ENCODE results near the gene TTYH1. TPM values are rescaled to one million over a fixed set of nuclear protein-coding genes. Genes with fewer than 3 reads are reported as not detected.
A peak's percentile ranks its signal among the peaks of the same experiment; 100 is the strongest.
"Not testable (repeated sequence)": the region's sequence is repeated elsewhere in the genome, so short reads cannot be mapped to it uniquely, and the experiment has no call there.

TTYH1 gene
- total RNA-seq, 2 experiments from 2014 or later: 0.53 to 0.68 TPM

DNA sequence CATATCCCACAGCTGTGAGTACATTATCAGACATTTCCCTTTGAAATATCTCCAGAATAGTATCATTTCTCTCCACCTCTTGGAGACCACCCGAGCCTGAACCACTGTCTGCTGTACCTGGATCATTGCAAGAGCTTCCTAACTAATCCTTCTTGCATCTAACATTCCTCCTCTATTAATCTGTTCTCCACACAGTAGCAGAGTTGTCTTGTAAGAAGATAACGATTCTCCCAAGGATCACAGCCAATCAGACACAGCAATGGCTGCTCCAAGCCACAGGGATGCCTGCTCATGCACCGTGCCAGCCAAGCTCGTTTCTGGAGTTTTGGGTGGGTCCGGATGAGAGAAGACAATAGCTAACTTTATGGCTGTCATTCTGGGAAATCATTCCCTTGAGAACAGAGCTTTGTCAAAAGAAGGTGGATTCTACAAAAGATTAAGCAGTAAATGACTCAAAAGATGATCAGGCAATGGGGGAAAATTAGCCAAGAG lies 36.0 kb upstream of the TTYH1 start:
- DNase-seq: no peak
- peaks cover 21% of the 10 kb centered on the region for H3K36me3 Mint-ChIP-seq (ENCODE audit: low read depth)
- ChIA-PET CTCF (interaction anchor here (1.5 to 1.9 kb wide), 3 partner anchors 9 to 24 kb away, joined by 5 to 14 read pairs (median 5); no protein-coding TSS in a partner anchor), POLR2A (interaction anchor here (0.7 to 2.8 kb wide), 4 partner anchors 9 to 70 kb away, joined by 3 to 23 read pairs (median 6); partner anchors contain the start of genes LAIR1 and LENG8)
- H3K4me1 Mint-ChIP-seq: peaks cover 65% of the 10 kb centered on the region
- H3K9me3 Mint-ChIP-seq: peaks cover 8% of the 10 kb centered on the region
- no peak overlapping the region for H3K27ac Mint-ChIP-seq
- peaks cover 41% of the 10 kb centered on the region for H3K27me3 Mint-ChIP-seq
- H3K4me3 Mint-ChIP-seq: no peak overlapping the region

DNA sequence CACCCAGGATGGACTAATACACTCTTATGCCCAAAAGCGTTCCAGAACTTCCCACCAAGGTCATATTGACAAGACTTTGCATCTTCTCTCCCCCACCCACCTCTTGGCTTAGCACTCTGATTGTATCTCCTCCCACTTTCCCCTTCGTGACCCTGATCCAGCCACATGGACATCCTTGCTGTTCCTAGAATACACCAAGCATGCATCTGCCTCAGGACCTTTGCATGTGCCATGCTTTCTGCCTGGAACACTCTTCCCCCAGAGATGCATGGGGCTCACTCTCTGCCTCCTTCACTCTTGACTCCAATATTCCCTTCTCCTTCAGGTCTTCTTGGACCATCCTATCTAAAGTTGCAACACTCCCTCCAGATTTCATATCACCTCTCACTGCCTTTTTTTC lies 34.4 kb upstream of the TTYH1 start:
- H3K4me3 Mint-ChIP-seq: no peak overlapping the region
- peaks cover 42% of the 10 kb centered on the region for H3K27me3 Mint-ChIP-seq
- CTCF ChIA-PET: no interaction called here
- POLR2A ChIA-PET: no interaction called here
- H3K4me1 Mint-ChIP-seq: peaks cover 56% of the 10 kb centered on the region
- H3K9me3 Mint-ChIP-seq: peaks cover 8% of the 10 kb centered on the region
- no peak for DNase-seq
- H3K36me3 Mint-ChIP-seq (ENCODE audit: low read depth): peaks cover 19% of the 10 kb centered on the region
- H3K27ac Mint-ChIP-seq: no peak overlapping the region

DNA sequence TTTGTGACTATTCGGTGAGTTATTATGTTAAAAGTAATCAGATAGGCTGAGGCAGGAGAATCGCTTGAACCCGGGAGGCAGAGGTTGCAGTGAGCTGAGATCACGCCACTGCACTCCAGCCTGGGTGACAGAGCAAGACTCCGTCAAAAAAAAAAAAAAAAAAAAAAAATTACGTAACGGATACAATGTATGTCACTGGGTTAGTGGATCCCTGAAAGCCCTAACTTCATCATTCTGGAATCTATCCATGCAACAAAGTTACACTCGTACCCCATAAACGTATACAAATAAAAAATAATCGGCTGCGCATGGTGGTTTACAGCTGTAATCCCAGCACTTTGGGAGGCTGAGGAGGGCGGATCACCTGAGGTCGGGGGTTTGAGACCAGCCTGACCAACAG lies 33.2 kb upstream of the TTYH1 start:
- Mint-ChIP-seq H3K27me3 (peaks cover 35% of the 10 kb centered on the region), H3K36me3 (ENCODE audit: low read depth) (peaks cover 16% of the 10 kb centered on the region), H3K4me1 (peaks cover 47% of the 10 kb centered on the region)
- H3K4me3 Mint-ChIP-seq, POLR2A ChIA-PET, DNase-seq, H3K27ac Mint-ChIP-seq, H3K9me3 Mint-ChIP-seq: not testable (repeated sequence)
- CTCF ChIA-PET: interaction anchor here (0.6 to 1.3 kb wide), 5 partner anchors 9 to 1251 kb away, joined by 3 to 4 read pairs (median 3); partner anchors contain the start of gene MBOAT7

DNA sequence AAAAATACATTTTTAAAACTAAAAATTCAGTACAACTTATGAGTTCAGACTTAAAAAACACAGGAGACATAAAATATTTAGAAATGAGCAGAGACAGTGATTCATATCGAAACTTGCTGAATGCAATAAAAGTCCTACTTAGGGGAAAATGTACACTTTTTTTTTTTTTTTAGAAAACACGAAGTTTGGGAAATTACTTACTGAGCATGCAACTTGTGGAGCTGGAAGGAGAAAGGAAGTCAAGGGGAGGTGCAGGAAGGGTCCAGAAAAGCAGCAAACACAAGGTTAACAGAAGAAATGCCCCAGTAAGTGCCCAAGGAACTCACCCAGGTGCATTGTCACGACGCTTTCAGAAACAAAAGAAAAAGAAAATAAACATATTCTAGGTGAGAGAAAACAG lies 31.9 kb upstream of the TTYH1 start:
- CTCF ChIA-PET: no interaction called here

DNA sequence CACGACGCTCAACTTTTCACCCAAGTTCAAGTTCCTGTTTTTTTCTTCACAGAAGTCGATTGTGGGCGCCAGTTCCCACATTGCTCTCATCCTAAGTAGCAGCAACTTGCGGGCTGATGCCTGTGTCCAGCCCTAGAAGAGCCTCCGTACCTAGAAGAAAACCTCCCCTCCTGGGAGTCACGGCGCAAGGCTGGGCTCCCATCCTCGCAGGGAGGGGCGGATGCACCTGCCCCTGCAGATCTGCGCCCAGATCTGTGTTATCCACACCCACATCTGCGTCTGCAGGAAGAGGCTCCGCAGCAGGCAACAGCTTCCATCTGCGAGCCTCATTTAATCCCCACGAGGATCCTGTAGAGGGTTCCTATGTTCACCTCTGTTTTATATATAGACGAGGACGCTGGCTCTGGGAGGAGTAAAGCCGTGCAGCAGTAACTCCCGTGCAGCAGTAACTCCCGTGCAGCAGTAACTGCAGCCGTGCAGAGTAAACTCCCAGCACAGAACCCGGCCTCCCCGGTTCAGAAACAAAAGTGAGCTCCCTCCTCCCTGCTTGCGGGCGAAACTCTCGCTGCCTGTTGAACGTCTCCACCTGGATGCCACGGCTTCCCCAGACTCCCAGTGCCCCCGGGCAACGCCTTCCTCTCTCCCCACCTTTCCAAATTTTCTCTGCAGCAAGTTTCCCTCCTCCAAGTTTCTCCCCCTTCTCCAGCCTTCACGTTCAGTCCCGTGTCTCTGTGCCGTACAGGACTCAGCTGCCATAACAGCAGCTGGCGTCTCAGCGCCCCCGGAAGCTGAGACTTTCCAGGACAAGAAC lies 27.1 kb upstream of the TTYH1 start:
- peaks cover 50% of the 10 kb centered on the region for H3K4me1 Mint-ChIP-seq
- no peaks in the 10 kb centered on the region for H3K9me3 Mint-ChIP-seq
- peaks cover 21% of the 10 kb centered on the region for H3K27me3 Mint-ChIP-seq

More for the DNA sequence above, 31.9 kb upstream of the TTYH1 start:
- POLR2A ChIA-PET: no interaction called here
- Mint-ChIP-seq H3K27me3 (peaks cover 36% of the 10 kb centered on the region), H3K4me1 (peaks cover 47% of the 10 kb centered on the region), H3K9me3 (peaks cover 8% of the 10 kb centered on the region), H3K36me3 (ENCODE audit: low read depth) (peaks cover 16% of the 10 kb centered on the region), H3K4me3 (peak overlapping the region; percentile 18), H3K27ac (peak overlapping the region; percentile 77)
- DNase-seq: no peak

DNA sequence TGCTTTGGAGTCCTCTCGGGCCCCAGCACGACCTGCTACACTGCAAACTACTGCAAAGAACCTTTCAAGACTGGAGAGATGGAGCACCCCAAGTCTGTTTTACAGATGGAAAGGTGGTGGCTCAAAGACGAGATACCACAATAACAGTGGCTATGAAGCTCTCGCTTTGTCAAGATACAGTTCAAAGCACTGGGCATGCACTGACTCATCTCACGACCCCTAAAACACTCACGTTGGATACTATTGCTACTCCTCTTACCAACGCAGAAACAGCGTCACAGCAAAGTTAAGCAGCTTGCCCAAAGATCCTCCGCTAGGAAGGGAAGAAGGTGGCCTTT lies 26.5 kb upstream of the TTYH1 start:
- Mint-ChIP-seq H3K27me3 (peaks cover 22% of the 10 kb centered on the region), H3K4me1 (peaks cover 46% of the 10 kb centered on the region), H3K4me3 (peak overlapping the region; percentile 69), H3K36me3 (ENCODE audit: low read depth) (peaks cover 5% of the 10 kb centered on the region), H3K27ac (peak overlapping the region; percentile 73), H3K9me3 (no peaks in the 10 kb centered on the region)
- DNase-seq: no peak
- ChIA-PET POLR2A (interaction anchor here (1.0 to 4.4 kb wide), 16 partner anchors 10 to 273 kb away, joined by 3 to 38 read pairs (median 5); partner anchors contain the start of genes LAIR1, LENG1, LENG8 and PRPF31), CTCF (interaction anchor here (0.6 to 5.8 kb wide), 16 partner anchors 10 to 274 kb away, joined by 3 to 153 read pairs (median 4); partner anchors contain the start of genes CNOT3, LENG8, PRPF31 and TFPT)

More for the DNA sequence above, 27.1 kb upstream of the TTYH1 start:
- H3K27ac Mint-ChIP-seq: peak overlapping the region; percentile 73
- H3K36me3 Mint-ChIP-seq (ENCODE audit: low read depth): peaks cover 8% of the 10 kb centered on the region
- CTCF ChIA-PET: interaction anchor here (0.6 to 5.8 kb wide), 16 partner anchors 9 to 273 kb away, joined by 3 to 153 read pairs (median 4); partner anchors contain the start of genes CNOT3, LENG8, PRPF31 and TFPT
- POLR2A ChIA-PET: interaction anchor here (1.0 to 4.4 kb wide), 16 partner anchors 9 to 273 kb away, joined by 3 to 38 read pairs (median 5); partner anchors contain the start of genes LAIR1, LENG1, LENG8 and PRPF31
- H3K4me3 Mint-ChIP-seq: peak overlapping the region; percentile 69
- peak; percentile 55 for DNase-seq

DNA sequence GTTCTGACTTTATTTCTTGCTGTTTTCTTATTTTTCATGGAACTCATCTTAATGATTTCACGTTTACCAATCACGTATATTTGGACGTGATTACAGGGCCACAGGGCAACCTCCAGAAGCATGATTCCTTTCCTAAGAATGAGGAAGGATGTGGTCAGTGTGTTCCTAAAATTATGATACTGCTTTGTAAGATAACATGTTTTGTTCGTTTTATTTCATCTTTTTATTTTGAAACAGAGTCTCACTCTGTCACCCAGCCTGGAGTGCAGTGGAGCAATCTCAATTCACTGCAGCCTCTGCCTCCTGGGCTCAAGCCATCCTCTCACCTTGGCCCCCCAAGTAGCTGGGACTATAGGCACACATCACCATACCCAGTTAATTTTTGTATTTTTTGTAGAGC lies 25.7 kb upstream of the TTYH1 start:
- Mint-ChIP-seq H3K27ac (peak overlapping the region; percentile 73), H3K4me3 (peak overlapping the region; percentile 69), H3K36me3 (ENCODE audit: low read depth) (peaks cover 5% of the 10 kb centered on the region), H3K9me3 (no peaks in the 10 kb centered on the region), H3K4me1 (peaks cover 46% of the 10 kb centered on the region), H3K27me3 (peaks cover 26% of the 10 kb centered on the region)
- ChIA-PET POLR2A (interaction anchor here (1.1 to 4.4 kb wide), 8 partner anchors 11 to 59 kb away, joined by 3 to 38 read pairs (median 12); partner anchors contain the start of genes LAIR1 and LENG8), CTCF (interaction anchor here (0.8 to 5.8 kb wide), 11 partner anchors 10 to 66 kb away, joined by 3 to 153 read pairs (median 5); partner anchors contain the start of genes LAIR1 and LENG8)
- no peak for DNase-seq

DNA sequence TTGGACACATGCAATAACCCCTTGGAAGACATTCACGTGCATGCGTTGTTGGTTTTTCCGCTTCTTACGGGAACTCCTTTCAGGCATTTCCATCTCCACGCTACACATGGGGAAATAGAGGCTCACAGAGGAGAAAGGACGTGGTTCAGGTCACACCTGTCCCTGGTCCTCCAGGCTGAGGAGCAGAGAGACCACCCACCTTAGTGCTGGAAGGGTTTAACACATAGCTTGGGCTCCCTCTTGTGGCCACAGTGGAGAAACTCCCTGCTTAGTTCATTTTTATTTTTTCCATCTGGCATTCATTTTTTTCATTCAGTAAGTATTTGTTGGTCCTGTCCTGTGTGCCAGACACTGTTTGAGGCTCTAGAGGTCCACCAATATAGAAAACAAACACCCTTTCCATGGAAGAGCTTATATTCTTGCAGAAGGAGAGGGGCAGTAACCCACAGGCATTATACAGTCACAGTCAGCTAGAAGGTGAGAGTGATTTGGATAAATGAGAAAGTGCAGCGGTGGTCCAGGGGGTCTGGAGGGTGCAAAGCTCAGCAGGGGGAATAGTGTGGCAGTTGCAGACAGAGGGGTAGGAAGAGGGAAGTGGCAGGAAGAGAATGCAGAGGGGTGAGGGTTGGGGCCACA lies 24.2 kb upstream of the TTYH1 start:
- H3K27me3 Mint-ChIP-seq: peaks cover 16% of the 10 kb centered on the region
- no peak overlapping the region for H3K4me3 Mint-ChIP-seq
- no peaks in the 10 kb centered on the region for H3K9me3 Mint-ChIP-seq
- no peak overlapping the region for H3K27ac Mint-ChIP-seq
- ChIA-PET CTCF (interaction anchor here (0.7 to 5.8 kb wide), 28 partner anchors 9 to 1263 kb away, joined by 3 to 153 read pairs (median 4); partner anchors contain the start of genes CNOT3, LAIR1, LENG8 and U2AF2), POLR2A (interaction anchor here (0.7 to 1.2 kb wide), 7 partner anchors 26 to 202 kb away, joined by 3 to 4 read pairs (median 3); partner anchors contain the start of genes LAIR1 and LENG8)
- peaks cover 38% of the 10 kb centered on the region for H3K4me1 Mint-ChIP-seq
- H3K36me3 Mint-ChIP-seq (ENCODE audit: low read depth): no peaks in the 10 kb centered on the region
- peak; percentile 65 for DNase-seq

DNA sequence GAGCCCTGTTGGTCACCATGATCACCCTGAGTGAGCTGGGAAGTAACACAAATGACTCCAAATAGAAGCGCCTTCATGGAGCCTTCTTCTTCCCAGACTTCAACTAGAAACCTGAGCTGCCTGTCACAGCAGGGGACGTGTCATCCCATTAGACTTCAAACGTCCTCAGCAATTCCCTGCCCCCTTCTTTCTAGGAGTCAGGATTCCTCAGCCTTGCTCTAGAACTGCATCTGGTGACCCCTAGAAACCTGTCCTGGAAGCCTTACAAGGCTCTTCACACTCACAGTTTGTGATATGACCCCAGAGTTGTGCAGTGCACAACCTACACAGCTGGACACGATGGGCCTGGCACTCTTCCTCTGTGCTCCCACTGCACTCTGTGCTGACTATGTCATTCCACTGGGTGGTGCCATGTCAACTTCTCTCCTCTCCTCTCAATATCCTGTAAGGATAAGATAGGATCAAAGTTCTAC lies 23.6 kb upstream of the TTYH1 start:
- POLR2A ChIA-PET: interaction anchor here (0.7 to 1.1 kb wide), 4 partner anchors 27 to 203 kb away, joined by 3 to 4 read pairs (median 3); partner anchors contain the start of genes LAIR1 and LENG8
- no peak overlapping the region for H3K4me3 Mint-ChIP-seq

DNA sequence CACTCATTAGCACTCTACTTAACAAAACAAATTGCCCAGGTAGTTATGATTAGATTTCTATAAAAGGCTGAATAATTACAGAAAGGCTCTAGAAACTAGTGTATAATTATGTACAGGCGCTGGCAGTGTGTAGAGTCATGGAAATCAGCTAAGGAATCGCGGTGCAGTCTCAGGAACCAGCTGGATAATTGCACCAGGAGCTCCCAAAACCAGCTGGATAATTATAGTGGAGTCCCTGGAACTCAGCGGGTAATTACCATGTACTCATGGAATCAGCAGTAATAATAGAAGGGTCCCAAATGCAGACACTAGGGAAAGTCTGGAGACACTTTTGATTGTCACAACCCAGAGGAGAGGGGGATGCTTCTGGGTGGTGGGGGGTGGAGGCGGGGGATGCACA lies 23.2 kb upstream of the TTYH1 start:
- Mint-ChIP-seq H3K36me3 (ENCODE audit: low read depth) (no peaks in the 10 kb centered on the region), H3K27ac (no peak overlapping the region), H3K4me1 (peaks cover 38% of the 10 kb centered on the region), H3K4me3 (no peak overlapping the region), H3K27me3 (peaks cover 16% of the 10 kb centered on the region), H3K9me3 (no peaks in the 10 kb centered on the region)
- DNase-seq: no peak
- ChIA-PET CTCF (interaction anchor here (0.7 to 5.8 kb wide), 16 partner anchors 14 to 255 kb away, joined by 3 to 153 read pairs (median 4); partner anchors contain the start of genes CNOT3 and LAIR1), POLR2A (interaction anchor here (0.7 kb wide), 1 partner anchor 57 kb away, joined by 3 read pairs; the partner anchor contains the start of gene LENG8)

More for the DNA sequence above, 23.6 kb upstream of the TTYH1 start:
- peaks cover 38% of the 10 kb centered on the region for H3K4me1 Mint-ChIP-seq
- no peaks in the 10 kb centered on the region for H3K9me3 Mint-ChIP-seq
- H3K27ac Mint-ChIP-seq: no peak overlapping the region
- CTCF ChIA-PET: interaction anchor here (0.7 to 5.8 kb wide), 24 partner anchors 9 to 1263 kb away, joined by 3 to 153 read pairs (median 4); partner anchors contain the start of genes CNOT3, LAIR1 and U2AF2
- DNase-seq: no peak
- H3K36me3 Mint-ChIP-seq (ENCODE audit: low read depth): no peaks in the 10 kb centered on the region
- H3K27me3 Mint-ChIP-seq: peaks cover 16% of the 10 kb centered on the region

DNA sequence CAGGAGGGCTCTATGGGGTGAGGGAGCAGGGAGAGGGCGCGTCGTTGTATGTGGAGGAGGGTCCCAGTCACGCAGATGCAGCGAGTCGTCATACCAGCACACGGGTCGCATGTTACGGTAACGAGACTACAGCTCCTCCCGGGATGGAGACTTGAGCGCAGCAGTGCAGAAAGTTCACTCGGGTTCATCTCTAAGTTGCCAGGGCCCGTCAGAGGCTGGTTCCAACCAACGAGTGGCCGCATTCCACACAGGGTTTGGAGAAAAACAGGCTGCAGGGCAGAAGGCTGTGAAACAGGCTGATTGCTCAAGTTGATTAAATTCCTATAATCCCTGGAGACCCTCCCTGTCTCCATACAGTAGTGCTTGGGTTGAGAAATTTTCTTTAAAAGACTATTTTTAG lies 21.9 kb upstream of the TTYH1 start:
- POLR2A ChIA-PET: no interaction called here
- no peak for DNase-seq
- peaks cover 29% of the 10 kb centered on the region for H3K4me1 Mint-ChIP-seq
- H3K36me3 Mint-ChIP-seq (ENCODE audit: low read depth): no peaks in the 10 kb centered on the region
- H3K9me3 Mint-ChIP-seq: no peaks in the 10 kb centered on the region
- CTCF ChIA-PET: interaction anchor here (1.3 to 5.8 kb wide), 2 partner anchors 70 to 127 kb away, joined by 3 to 153 read pairs; no protein-coding TSS in a partner anchor
- no peak overlapping the region for H3K27ac Mint-ChIP-seq
- no peak overlapping the region for H3K4me3 Mint-ChIP-seq
- peaks cover 14% of the 10 kb centered on the region for H3K27me3 Mint-ChIP-seq

DNA sequence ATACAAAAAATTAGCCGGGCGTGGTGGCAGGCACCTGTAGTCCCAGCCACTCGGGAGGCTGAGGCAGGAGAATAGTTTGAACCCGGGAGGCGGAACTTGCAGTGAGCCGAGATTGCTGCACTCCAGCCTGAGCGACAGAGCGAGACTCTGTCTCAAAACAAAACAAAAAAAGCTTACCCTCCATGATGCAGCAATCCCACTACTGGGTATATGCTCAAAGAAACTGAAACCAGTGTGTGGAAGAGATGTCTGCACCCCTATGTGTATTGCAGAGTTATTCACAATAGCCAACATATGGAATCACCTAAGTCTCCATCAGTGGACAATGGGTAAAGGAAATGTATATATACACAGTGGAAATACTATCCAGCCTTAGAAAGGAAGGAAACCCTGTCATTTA lies 19.6 kb upstream of the TTYH1 start:
- Mint-ChIP-seq H3K4me3 (no peak overlapping the region), H3K36me3 (ENCODE audit: low read depth) (no peaks in the 10 kb centered on the region), H3K9me3 (no peaks in the 10 kb centered on the region), H3K27me3 (peaks cover 13% of the 10 kb centered on the region), H3K4me1 (peaks cover 6% of the 10 kb centered on the region), H3K27ac (no peak overlapping the region)
- no peak for DNase-seq
- POLR2A ChIA-PET: no interaction called here
- CTCF ChIA-PET: no interaction called here
